Astrocyte (in vitro differentiated cells and primary cell): Measurements from ENCODE around the gene NKAIN2. TPM values are rescaled to one million over a fixed set of nuclear protein-coding genes. Genes with fewer than 3 reads are reported as not detected.

Experiments
- DNase-seq: peaks from one replicate; pipeline ENCODE4 v3.0.0-alpha.2; 2010; ENCODE audit warnings: low read depth
- FAIRE-seq: peaks from 2 replicates; lab custom pipeline; 2011; peaks lifted over from hg19 to GRCh38; lab: Jason Lieb, UNC
- H2AFZ ChIP-seq: 2 replicates; pipeline ENCODE4 v1.6.0; 2012; ENCODE audit warnings: low read depth, low read length, inconsistent platforms
- H3K27ac ChIP-seq: 2 replicates; pipeline ENCODE4 v1.5.1; 2011; ENCODE audit warnings: low read depth, low read length, inconsistent platforms
- H3K27me3 ChIP-seq: 2 replicates; pipeline ENCODE4 v1.6.0; 2011; ENCODE audit warnings: low read length, inconsistent platforms; ENCODE audit not compliant: insufficient read depth
- H3K36me3 ChIP-seq: 2 replicates; pipeline ENCODE4 v1.5.1; 2011; ENCODE audit warnings: low read length, inconsistent platforms; ENCODE audit not compliant: insufficient read depth
- H3K4me1 ChIP-seq: 2 replicates; pipeline ENCODE4 v1.5.1; 2011; ENCODE audit warnings: low read length, inconsistent platforms; ENCODE audit not compliant: insufficient read depth
- H3K4me2 ChIP-seq: 2 replicates; pipeline ENCODE4 v1.6.0; 2012; ENCODE audit warnings: low read length, inconsistent platforms
- H3K4me3 ChIP-seq: 2 replicates; pipeline ENCODE4 v1.5.1; 2011; ENCODE audit warnings: low read depth, mild to moderate bottlenecking, low read length, inconsistent platforms; ENCODE audit not compliant: insufficient read depth
- H3K79me2 ChIP-seq: 2 replicates; pipeline ENCODE4 v1.6.0; 2012; ENCODE audit warnings: mild to moderate bottlenecking, low read length, inconsistent platforms; ENCODE audit not compliant: insufficient read depth
- H3K9ac ChIP-seq: 2 replicates; pipeline ENCODE4 v1.6.0; 2012; ENCODE audit warnings: mild to moderate bottlenecking, low read length, inconsistent platforms
- H3K9me3 ChIP-seq: 2 replicates; pipeline ENCODE4 v1.5.1; 2012; ENCODE audit warnings: low read depth, mild to moderate bottlenecking, low read length, inconsistent platforms; ENCODE audit not compliant: insufficient read depth
- H4K20me1 ChIP-seq: 2 replicates; pipeline ENCODE4 v1.6.0; 2012; ENCODE audit warnings: low read length, inconsistent platforms; ENCODE audit not compliant: insufficient read depth
- H3K27ac Mint-ChIP-seq: one replicate; pipeline ENCODE4 v1.8.0; 2021; ENCODE audit warnings: mild to moderate bottlenecking, mixed read lengths; ENCODE audit not compliant: unreplicated experiment
- H3K27me3 Mint-ChIP-seq: one replicate; pipeline ENCODE4 v1.8.0; 2021; ENCODE audit warnings: low read depth, mixed read lengths; ENCODE audit not compliant: unreplicated experiment
- H3K36me3 Mint-ChIP-seq: one replicate; pipeline ENCODE4 v1.8.0; 2021; ENCODE audit warnings: low read depth, mixed read lengths; ENCODE audit not compliant: unreplicated experiment
- H3K4me1 Mint-ChIP-seq: one replicate; pipeline ENCODE4 v1.8.0; 2021; ENCODE audit warnings: low read depth, mixed read lengths; ENCODE audit not compliant: unreplicated experiment
- H3K4me3 Mint-ChIP-seq: one replicate; pipeline ENCODE4 v1.8.0; 2021; ENCODE audit warnings: mild to moderate bottlenecking, moderate library complexity, mixed read lengths; ENCODE audit not compliant: unreplicated experiment
- H3K9me3 Mint-ChIP-seq: one replicate; pipeline ENCODE4 v1.8.0; 2021; ENCODE audit warnings: mild to moderate bottlenecking, mixed read lengths; ENCODE audit not compliant: unreplicated experiment
- CTCF ChIP-seq: IDR thresholded peaks from 2 replicates; pipeline ENCODE4 v1.5.1; 2011; ENCODE audit warnings: low read depth, mild to moderate bottlenecking, inconsistent platforms, low read length, moderate library complexity; ENCODE audit not compliant: insufficient read depth
- EZH2 ChIP-seq: IDR thresholded peaks from 2 replicates; pipeline ENCODE4 v1.6.1; 2012; ENCODE audit warnings: mild to moderate bottlenecking, low read length, inconsistent platforms; ENCODE audit not compliant: insufficient read depth
- total RNA-seq: library from RNA; stranded (reverse); gene quantifications from 2 replicates; pipeline ENCODE4 v1.2.1, GENCODE V29; 2021

The NKAIN2 gene
- total RNA-seq, 1 donor from 2014 or later: 0.07 TPM

- Histone ChIP-seq H3K4me2 (no peak overlapping the region), H3K79me2 (no peaks in the 10 kb centered on the region), H3K9me3 (no peaks in the 10 kb centered on the region), H4K20me1 (no peaks in the 10 kb centered on the region), H3K27me3 (no peaks in the 10 kb centered on the region), H3K27ac (no peak overlapping the region), H3K9ac (no peak overlapping the region), H2AFZ (no peak overlapping the region), H3K4me1 (no peaks in the 10 kb centered on the region), H3K4me3 (no peak overlapping the region), H3K36me3 (no peaks in the 10 kb centered on the region)
- Mint-ChIP-seq H3K4me3 (no peak overlapping the region), H3K4me1 (no peaks in the 10 kb centered on the region), H3K27ac (no peak overlapping the region), H3K27me3 (no peaks in the 10 kb centered on the region), H3K36me3 (no peaks in the 10 kb centered on the region), H3K9me3 (no peaks in the 10 kb centered on the region)
- FAIRE-seq: no peak
- no peak for TF ChIP-seq CTCF
- no peak for TF ChIP-seq EZH2
- DNase-seq: no peak
Measured at GRCh38 chr6:124055963-124056362, 252.3 kb downstream of the NKAIN2 start.

GRCh38 chr6:124056407-124057334, 253.0 kb downstream of the NKAIN2 start:
- H3K27ac Mint-ChIP-seq: no peak overlapping the region
- Histone ChIP-seq H3K27me3 (no peaks in the 10 kb centered on the region), H3K9me3 (no peaks in the 10 kb centered on the region), H3K27ac (no peak overlapping the region), H4K20me1 (no peaks in the 10 kb centered on the region), H3K4me3 (no peak overlapping the region), H3K79me2 (no peaks in the 10 kb centered on the region), H3K4me2 (no peak overlapping the region), H2AFZ (no peak overlapping the region), H3K4me1 (no peaks in the 10 kb centered on the region), H3K36me3 (no peaks in the 10 kb centered on the region), H3K9ac (no peak overlapping the region)
- TF ChIP-seq CTCF: no peak
- H3K36me3 Mint-ChIP-seq: no peaks in the 10 kb centered on the region
- H3K4me1 Mint-ChIP-seq: no peaks in the 10 kb centered on the region
- no peaks in the 10 kb centered on the region for H3K27me3 Mint-ChIP-seq
- no peak for FAIRE-seq
- no peaks in the 10 kb centered on the region for H3K9me3 Mint-ChIP-seq
- no peak overlapping the region for H3K4me3 Mint-ChIP-seq
- DNase-seq: no peak

- FAIRE-seq: no peak
- H3K4me1 ChIP-seq: no peaks in the 10 kb centered on the region
- Mint-ChIP-seq H3K27me3 (no peaks in the 10 kb centered on the region), H3K9me3 (no peaks in the 10 kb centered on the region), H3K27ac (no peak overlapping the region), H3K4me1 (no peaks in the 10 kb centered on the region), H3K36me3 (no peaks in the 10 kb centered on the region), H3K4me3 (no peak overlapping the region)
- H3K4me3 ChIP-seq: no peak overlapping the region
- H3K27me3 ChIP-seq: no peaks in the 10 kb centered on the region
- no peak overlapping the region for H2AFZ ChIP-seq
- no peak overlapping the region for H3K27ac ChIP-seq
- no peaks in the 10 kb centered on the region for H3K79me2 ChIP-seq
- no peaks in the 10 kb centered on the region for H3K9me3 ChIP-seq
- no peaks in the 10 kb centered on the region for H3K36me3 ChIP-seq
- DNase-seq: no peak
- H3K4me2 ChIP-seq: no peak overlapping the region
- no peaks in the 10 kb centered on the region for H4K20me1 ChIP-seq
- TF ChIP-seq CTCF (no peak), EZH2 (no peak)
- no peak overlapping the region for H3K9ac ChIP-seq
Measured at GRCh38 chr6:124057461-124057860, 253.8 kb downstream of the NKAIN2 start.
